H1 (cell line): ENCODE results near the gene NDUFV1. TPM values are rescaled to one million over a fixed set of nuclear protein-coding genes. Genes with fewer than 3 reads are reported as not detected.

Source experiments
- BACH1 ChIP-seq: IDR thresholded peaks from 2 replicates; pipeline ENCODE4 v1.6.1; 2012; ENCODE audit warnings: low read length, improper control_type of control experiment
- POLR2AphosphoS5 ChIP-seq: IDR thresholded peaks from 2 replicates; pipeline ENCODE4 v1.6.1; 2011; ENCODE audit warnings: low read depth, low read length
- SIN3A ChIP-seq, 2 experiments: IDR thresholded peaks in 1 of 2; conservative IDR thresholded peaks in 1 of 2; 2 replicates each; pipeline ENCODE4 v1.6.1; 2011 to 2012; ENCODE audit warnings: low read length in 2 of 2, improper control_type of control experiment in 1 of 2, low read depth in 1 of 2, mild to moderate bottlenecking in 1 of 2
- polyA plus RNA-seq, 7 experiments: library from polyadenylated mRNA; depleted of rRNA in 3 of 7; stranded (reverse) in 5 of 7; unstranded in 2 of 7; fragments of >200 nt in 5 of 7; fragments of 200-250 nt in 2 of 7; gene quantifications; 1 replicate in 5 of 7; 2 replicates in 1 of 7; 4 replicates in 1 of 7; pipeline versions ENCODE4 v1.2.1 to v1.2.3, GENCODE V29; 2011 to 2013; ENCODE audit warnings: missing spikeins in 2 of 7, mixed read lengths in 2 of 7
- total RNA-seq: library from RNA; stranded (reverse); fragmentation: NEBNext Ultra II Directional; extraction: Animal tissue kit (Norgen Biotek cat#: 25700); gene quantifications from 2 replicates; pipeline ENCODE4 v1.2.1, GENCODE V29; 2021
- TF ChIP-seq, protein P1 (sequence below): fragments of 300-600 bp; sonication (generic); IDR thresholded peaks from 2 replicates; pipeline ENCODE4 v1.7.1; 2012; ENCODE audit warnings: low read length, moderate library complexity, mild to moderate bottlenecking, inconsistent platforms; ENCODE audit not compliant: insufficient replicate concordance
- TF ChIP-seq, protein P2 (sequence below): IDR thresholded peaks from 2 replicates; pipeline ENCODE4 v1.6.1; 2012; ENCODE audit warnings: inconsistent platforms

The NDUFV1 gene
- total and polyA plus RNA-seq, 2 of the 8 experiments (the other 6 are each of a cell fraction or from before 2014, with no cell fraction given): 125 to 131 TPM

DNA sequence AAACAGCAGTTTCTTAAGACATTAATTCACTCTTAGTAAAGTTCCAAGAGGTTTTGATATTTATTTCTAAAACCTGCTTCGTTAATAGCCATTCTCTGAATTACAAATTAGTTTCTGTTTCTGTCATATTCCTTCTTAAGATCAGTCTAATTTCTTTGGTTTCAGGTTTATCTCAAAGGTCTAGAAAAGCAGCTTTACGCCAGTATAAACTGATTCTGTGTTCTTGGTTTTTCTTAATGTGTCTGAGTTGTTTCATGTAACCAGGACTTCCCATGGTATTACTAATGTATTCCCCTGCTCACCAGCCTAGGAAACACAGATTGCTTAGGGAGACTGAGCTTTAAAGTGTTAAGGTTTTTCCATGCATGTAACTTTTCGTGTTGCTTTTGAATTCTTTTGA lies 50.6 kb downstream of the NDUFV1 start (continued):
- TF ChIP-seq, protein P1, sequence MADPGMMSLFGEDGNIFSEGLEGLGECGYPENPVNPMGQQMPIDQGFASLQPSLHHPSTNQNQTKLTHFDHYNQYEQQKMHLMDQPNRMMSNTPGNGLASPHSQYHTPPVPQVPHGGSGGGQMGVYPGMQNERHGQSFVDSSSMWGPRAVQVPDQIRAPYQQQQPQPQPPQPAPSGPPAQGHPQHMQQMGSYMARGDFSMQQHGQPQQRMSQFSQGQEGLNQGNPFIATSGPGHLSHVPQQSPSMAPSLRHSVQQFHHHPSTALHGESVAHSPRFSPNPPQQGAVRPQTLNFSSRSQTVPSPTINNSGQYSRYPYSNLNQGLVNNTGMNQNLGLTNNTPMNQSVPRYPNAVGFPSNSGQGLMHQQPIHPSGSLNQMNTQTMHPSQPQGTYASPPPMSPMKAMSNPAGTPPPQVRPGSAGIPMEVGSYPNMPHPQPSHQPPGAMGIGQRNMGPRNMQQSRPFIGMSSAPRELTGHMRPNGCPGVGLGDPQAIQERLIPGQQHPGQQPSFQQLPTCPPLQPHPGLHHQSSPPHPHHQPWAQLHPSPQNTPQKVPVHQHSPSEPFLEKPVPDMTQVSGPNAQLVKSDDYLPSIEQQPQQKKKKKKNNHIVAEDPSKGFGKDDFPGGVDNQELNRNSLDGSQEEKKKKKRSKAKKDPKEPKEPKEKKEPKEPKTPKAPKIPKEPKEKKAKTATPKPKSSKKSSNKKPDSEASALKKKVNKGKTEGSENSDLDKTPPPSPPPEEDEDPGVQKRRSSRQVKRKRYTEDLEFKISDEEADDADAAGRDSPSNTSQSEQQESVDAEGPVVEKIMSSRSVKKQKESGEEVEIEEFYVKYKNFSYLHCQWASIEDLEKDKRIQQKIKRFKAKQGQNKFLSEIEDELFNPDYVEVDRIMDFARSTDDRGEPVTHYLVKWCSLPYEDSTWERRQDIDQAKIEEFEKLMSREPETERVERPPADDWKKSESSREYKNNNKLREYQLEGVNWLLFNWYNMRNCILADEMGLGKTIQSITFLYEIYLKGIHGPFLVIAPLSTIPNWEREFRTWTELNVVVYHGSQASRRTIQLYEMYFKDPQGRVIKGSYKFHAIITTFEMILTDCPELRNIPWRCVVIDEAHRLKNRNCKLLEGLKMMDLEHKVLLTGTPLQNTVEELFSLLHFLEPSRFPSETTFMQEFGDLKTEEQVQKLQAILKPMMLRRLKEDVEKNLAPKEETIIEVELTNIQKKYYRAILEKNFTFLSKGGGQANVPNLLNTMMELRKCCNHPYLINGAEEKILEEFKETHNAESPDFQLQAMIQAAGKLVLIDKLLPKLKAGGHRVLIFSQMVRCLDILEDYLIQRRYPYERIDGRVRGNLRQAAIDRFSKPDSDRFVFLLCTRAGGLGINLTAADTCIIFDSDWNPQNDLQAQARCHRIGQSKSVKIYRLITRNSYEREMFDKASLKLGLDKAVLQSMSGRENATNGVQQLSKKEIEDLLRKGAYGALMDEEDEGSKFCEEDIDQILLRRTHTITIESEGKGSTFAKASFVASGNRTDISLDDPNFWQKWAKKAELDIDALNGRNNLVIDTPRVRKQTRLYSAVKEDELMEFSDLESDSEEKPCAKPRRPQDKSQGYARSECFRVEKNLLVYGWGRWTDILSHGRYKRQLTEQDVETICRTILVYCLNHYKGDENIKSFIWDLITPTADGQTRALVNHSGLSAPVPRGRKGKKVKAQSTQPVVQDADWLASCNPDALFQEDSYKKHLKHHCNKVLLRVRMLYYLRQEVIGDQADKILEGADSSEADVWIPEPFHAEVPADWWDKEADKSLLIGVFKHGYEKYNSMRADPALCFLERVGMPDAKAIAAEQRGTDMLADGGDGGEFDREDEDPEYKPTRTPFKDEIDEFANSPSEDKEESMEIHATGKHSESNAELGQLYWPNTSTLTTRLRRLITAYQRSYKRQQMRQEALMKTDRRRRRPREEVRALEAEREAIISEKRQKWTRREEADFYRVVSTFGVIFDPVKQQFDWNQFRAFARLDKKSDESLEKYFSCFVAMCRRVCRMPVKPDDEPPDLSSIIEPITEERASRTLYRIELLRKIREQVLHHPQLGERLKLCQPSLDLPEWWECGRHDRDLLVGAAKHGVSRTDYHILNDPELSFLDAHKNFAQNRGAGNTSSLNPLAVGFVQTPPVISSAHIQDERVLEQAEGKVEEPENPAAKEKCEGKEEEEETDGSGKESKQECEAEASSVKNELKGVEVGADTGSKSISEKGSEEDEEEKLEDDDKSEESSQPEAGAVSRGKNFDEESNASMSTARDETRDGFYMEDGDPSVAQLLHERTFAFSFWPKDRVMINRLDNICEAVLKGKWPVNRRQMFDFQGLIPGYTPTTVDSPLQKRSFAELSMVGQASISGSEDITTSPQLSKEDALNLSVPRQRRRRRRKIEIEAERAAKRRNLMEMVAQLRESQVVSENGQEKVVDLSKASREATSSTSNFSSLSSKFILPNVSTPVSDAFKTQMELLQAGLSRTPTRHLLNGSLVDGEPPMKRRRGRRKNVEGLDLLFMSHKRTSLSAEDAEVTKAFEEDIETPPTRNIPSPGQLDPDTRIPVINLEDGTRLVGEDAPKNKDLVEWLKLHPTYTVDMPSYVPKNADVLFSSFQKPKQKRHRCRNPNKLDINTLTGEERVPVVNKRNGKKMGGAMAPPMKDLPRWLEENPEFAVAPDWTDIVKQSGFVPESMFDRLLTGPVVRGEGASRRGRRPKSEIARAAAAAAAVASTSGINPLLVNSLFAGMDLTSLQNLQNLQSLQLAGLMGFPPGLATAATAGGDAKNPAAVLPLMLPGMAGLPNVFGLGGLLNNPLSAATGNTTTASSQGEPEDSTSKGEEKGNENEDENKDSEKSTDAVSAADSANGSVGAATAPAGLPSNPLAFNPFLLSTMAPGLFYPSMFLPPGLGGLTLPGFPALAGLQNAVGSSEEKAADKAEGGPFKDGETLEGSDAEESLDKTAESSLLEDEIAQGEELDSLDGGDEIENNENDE: no peak
- TF ChIP-seq, protein P2, sequence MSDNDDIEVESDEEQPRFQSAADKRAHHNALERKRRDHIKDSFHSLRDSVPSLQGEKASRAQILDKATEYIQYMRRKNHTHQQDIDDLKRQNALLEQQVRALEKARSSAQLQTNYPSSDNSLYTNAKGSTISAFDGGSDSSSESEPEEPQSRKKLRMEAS: no peak
- TF ChIP-seq POLR2AphosphoS5 (no peak), SIN3A (conservative IDR thresholded peaks at IDR 0.05 in 1 of 2, IDR thresholded peaks at IDR 0.05 in 1 of 2; ENCODE audit: low read depth in 1 of 2, low read length in 2 of 2) (no peak), BACH1 (no peak)
